Inferior parietal cortex (tissue), 1 donor: ENCODE results near the gene DTNB.
"Not testable (repeated sequence)": the region's sequence is repeated elsewhere in the genome, so short reads cannot be mapped to it uniquely, and the experiment has no call there.

Experiments
- DNase-seq: peaks from one replicate; pipeline ENCODE4 v3.0.0-alpha.2; 2016; ENCODE audit errors: extremely low spot score

The DTNB gene

GRCh38 chr2:25590921-25591505 lies 82.4 kb downstream of the DTNB start:
- peak; percentile 55 for DNase-seq

- DNase-seq: no peak
Observed at GRCh38 chr2:25589676-25590205, 83.6 kb downstream of the DTNB start.

GRCh38 chr2:25588576-25588975 lies 84.8 kb downstream of the DTNB start:
- DNase-seq: no peak

- peak; percentile 39 for DNase-seq
Observed at GRCh38 chr2:25587361-25587760, 86.0 kb downstream of the DTNB start.

GRCh38 chr2:25586726-25587144 lies 86.6 kb downstream of the DTNB start:
- peak; percentile 82 for DNase-seq

- DNase-seq: peak; percentile 11
Observed at GRCh38 chr2:25585189-25585588, 88.2 kb downstream of the DTNB start.

- DNase-seq: no peak
Observed at GRCh38 chr2:25582077-25582830, 91.1 kb downstream of the DTNB start.

GRCh38 chr2:25576596-25576995 lies 96.8 kb downstream of the DTNB start:
- DNase-seq: no peak

- DNase-seq: no peak
Observed at GRCh38 chr2:25572638-25573037, 100.7 kb downstream of the DTNB start.

- DNase-seq: no peak
Observed at GRCh38 chr2:25570161-25570845, 103.1 kb downstream of the DTNB start.

- DNase-seq: peak; percentile 80
Observed at GRCh38 chr2:25567406-25567805, 106.0 kb downstream of the DTNB start.

- no peak for DNase-seq
Observed at GRCh38 chr2:25566694-25567093, 106.7 kb downstream of the DTNB start.

- no peak for DNase-seq
Observed at GRCh38 chr2:25566094-25566493, 107.3 kb downstream of the DTNB start.

GRCh38 chr2:25561136-25561850 lies 112.1 kb downstream of the DTNB start:
- DNase-seq: no peak

GRCh38 chr2:25559148-25559547 lies 114.2 kb downstream of the DTNB start:
- DNase-seq: no peak

GRCh38 chr2:25558262-25558661 lies 115.1 kb downstream of the DTNB start:
- no peak for DNase-seq

- DNase-seq: no peak
Observed at GRCh38 chr2:25557179-25558036, 116.0 kb downstream of the DTNB start.

GRCh38 chr2:25552318-25552717 lies 121.1 kb downstream of the DTNB start:
- DNase-seq: no peak

- DNase-seq: no peak
Observed at GRCh38 chr2:25551316-25551715, 122.1 kb downstream of the DTNB start.

- not testable (repeated sequence) for DNase-seq
Observed at GRCh38 chr2:25549571-25549970, 123.8 kb downstream of the DTNB start.

- no peak for DNase-seq
Observed at GRCh38 chr2:25548601-25549000, 124.8 kb downstream of the DTNB start.
